ENCODE data around the gene LDLRAP1. TPM values are rescaled to one million over a fixed set of nuclear protein-coding genes. Genes with fewer than 3 reads are reported as not detected.

The LDLRAP1 gene
- total and polyA plus RNA-seq, 2 of the 4 experiments (the other 2 are of a cell fraction) = 4.5 to 14.4 TPM

DNA sequence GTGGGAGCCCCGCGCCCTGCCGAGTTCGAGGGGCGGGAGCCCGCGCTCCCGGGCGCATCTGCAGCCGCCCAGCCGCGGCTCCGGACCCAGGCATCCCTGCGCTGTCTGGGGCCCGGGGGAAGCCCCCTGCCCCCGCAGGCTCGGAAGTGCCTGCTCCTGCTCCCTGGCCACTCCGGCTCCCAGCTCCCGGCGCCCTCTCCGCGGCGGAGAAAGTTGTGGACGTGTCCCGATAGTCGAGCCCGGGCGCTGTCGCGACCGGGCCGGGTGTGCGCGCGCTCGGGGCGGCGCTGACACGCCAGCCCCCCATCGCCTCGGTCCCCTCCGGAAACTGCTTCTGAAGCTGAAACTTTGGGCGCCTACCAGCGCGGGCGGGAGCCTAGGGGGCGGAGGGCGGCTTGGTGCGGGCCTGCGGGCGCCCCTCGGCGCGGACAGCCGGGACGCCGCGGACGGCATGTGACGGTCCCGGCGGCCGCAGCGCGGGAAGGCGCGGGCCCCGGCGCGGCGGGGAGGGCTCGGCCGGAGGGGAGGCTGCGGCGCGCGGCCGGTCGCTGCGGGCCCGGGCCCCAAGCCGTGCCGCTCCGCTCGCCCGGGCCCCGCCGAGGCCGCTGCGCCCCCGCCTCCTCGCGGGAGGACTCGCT is 73.7 kb downstream of the LDLRAP1 start:
- H2BK15ac ChIP-seq (ENCODE audit: low read depth, low read length) = no peak overlapping the region
- H3K14ac ChIP-seq (replicated peaks; ENCODE audit: low read depth, low read length) = 0 out of 2 replicates have a peak overlapping the region, but pooled peaks have one; percentile 37
- peak overlapping the region; percentile 12; the same call in 1 of the 2 replicates for H3K27ac ChIP-seq (ENCODE audit: insufficient read depth, low read length)
- no peak overlapping the region for H2BK20ac ChIP-seq (ENCODE audit: low read depth, low read length)
- no peak overlapping the region for H2BK120ac ChIP-seq (ENCODE audit: low read depth, low read length)
- TF ChIP-seq RFX5 (IDR thresholded peaks at IDR 0.05; ENCODE audit: low read depth, low read length) (no peak), MXI1 (IDR thresholded peaks at IDR 0.05; ENCODE audit: borderline replicate concordance, low read depth, low read length) (no peak), CHD1 (IDR thresholded peaks at IDR 0.05; ENCODE audit: low read depth, low read length) (no peak)
- TF ChIP-seq, protein P1, sequence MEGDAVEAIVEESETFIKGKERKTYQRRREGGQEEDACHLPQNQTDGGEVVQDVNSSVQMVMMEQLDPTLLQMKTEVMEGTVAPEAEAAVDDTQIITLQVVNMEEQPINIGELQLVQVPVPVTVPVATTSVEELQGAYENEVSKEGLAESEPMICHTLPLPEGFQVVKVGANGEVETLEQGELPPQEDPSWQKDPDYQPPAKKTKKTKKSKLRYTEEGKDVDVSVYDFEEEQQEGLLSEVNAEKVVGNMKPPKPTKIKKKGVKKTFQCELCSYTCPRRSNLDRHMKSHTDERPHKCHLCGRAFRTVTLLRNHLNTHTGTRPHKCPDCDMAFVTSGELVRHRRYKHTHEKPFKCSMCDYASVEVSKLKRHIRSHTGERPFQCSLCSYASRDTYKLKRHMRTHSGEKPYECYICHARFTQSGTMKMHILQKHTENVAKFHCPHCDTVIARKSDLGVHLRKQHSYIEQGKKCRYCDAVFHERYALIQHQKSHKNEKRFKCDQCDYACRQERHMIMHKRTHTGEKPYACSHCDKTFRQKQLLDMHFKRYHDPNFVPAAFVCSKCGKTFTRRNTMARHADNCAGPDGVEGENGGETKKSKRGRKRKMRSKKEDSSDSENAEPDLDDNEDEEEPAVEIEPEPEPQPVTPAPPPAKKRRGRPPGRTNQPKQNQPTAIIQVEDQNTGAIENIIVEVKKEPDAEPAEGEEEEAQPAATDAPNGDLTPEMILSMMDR (conservative IDR thresholded peaks at IDR 0.05; ENCODE audit: low read depth, low read length) = no peak
- H3K9me3 ChIP-seq (ENCODE audit: control insufficient read depth, insufficient read depth, low read length) = no peaks in the 10 kb centered on the region
- peak overlapping the region; percentile 73 for H3K9ac ChIP-seq (ENCODE audit: low read depth, low read length)
- H2AK5ac ChIP-seq (ENCODE audit: low read depth, low read length) = no peak overlapping the region
- H3K4me3 ChIP-seq (ENCODE audit: insufficient read depth, low read depth, low read length) = peak overlapping the region; percentile 69
- CTCF ChIA-PET = interaction anchor here (1.6 kb wide), 1 partner anchor 78 kb away, joined by 5 read pairs; no protein-coding TSS in a partner anchor
- no peak overlapping the region for H4K5ac ChIP-seq (ENCODE audit: low read depth, low read length)
- no peak overlapping the region for H3K56ac ChIP-seq (ENCODE audit: extremely low read depth, insufficient read depth, low read length)
- peak overlapping the region in 1 of 2 experiments; percentile 15; a peak in 1 of 4 replicates for H4K8ac ChIP-seq (ENCODE audit: low read depth in 2 of 2, low read length in 2 of 2)
- DNase-seq (no peak), ATAC-seq (ENCODE audit: low read depth) (no peak)
- peak overlapping the region; percentile 79 for H3K4me2 ChIP-seq (ENCODE audit: low read depth, low read length)
- H3K27me3 ChIP-seq (ENCODE audit: control insufficient read depth, insufficient read depth, low read length) = peaks cover 13% of the 10 kb centered on the region
- no peak overlapping the region for H3K23ac ChIP-seq (ENCODE audit: low read depth, low read length)
- no peak overlapping the region for H2BK5ac ChIP-seq (ENCODE audit: low read depth, low read length, poor library complexity, severe bottlenecking)
- H3K18ac ChIP-seq (ENCODE audit: low read depth, low read length) = no peak overlapping the region
- H3K9me1 ChIP-seq (ENCODE audit: insufficient read depth, low read length) = 0 out of 2 replicates have a peak, but pooled peaks cover 2% of the 10 kb centered on the region
- H3K4me1 ChIP-seq (ENCODE audit: control insufficient read depth, insufficient read depth, low read length) = peaks cover 7% of the 10 kb centered on the region; the same call in 1 of the 2 replicates
- in situ Hi-C loops (cut with MboI; ENCODE audit: low sequenced_read_pairs) (no loop called here), dilution Hi-C loops (cut with HindIII; ENCODE audit: low sequenced_read_pairs, unreplicated experiment) (no loop called here), intact Hi-C loops (cut with micrococcal nuclease) (loop anchor here (1.0 to 5.0 kb wide), 3 partner anchors 50 to 94 kb away; no protein-coding TSS in a partner anchor)
- H3K36me3 ChIP-seq (ENCODE audit: control insufficient read depth, insufficient read depth, low read length) = no peaks in the 10 kb centered on the region; the same call in 1 of the 2 replicates
- H4K20me1 ChIP-seq (ENCODE audit: insufficient read depth, low read length) = peaks cover 17% of the 10 kb centered on the region; the same call in 1 of the 2 replicates
- no peak overlapping the region for H4K91ac ChIP-seq (ENCODE audit: insufficient read depth, low read depth, low read length)
- no peak overlapping the region for H3K4ac ChIP-seq (ENCODE audit: low read depth, low read length)
- H2AFZ ChIP-seq (replicated peaks; ENCODE audit: low read length, poor library complexity) = peak overlapping the region; percentile 86
- BruUV-seq (replicated peaks) = no TSS peak
- H3K79me1 ChIP-seq (ENCODE audit: low read depth in 1 of 2, low read length in 2 of 2) = peaks cover 5 to 19% of the 10 kb centered on the region in 2 experiments; a peak in 2 of 4 replicates
- WGBS, 2 experiments (ENCODE audit: extremely low coverage in 2 of 2, insufficient read length in 1 of 2) = 1% methylated on average over 76 of the region's 94 CpGs; no CpG with 5 or more reads in 1 of the 2 experiments
- POLR2A ChIA-PET (ENCODE audit: unreplicated experiment) = no interaction called here
- peak overlapping the region; percentile 62 for H2AK9ac ChIP-seq (replicated peaks; ENCODE audit: low read depth, low read length, poor library complexity)
